ENCODE data around the gene GTF2H4. TPM values are rescaled to one million over a fixed set of nuclear protein-coding genes. Genes with fewer than 3 reads are reported as not detected.
"Not testable (repeated sequence)": the region's sequence is repeated elsewhere in the genome, so short reads cannot be mapped to it uniquely, and the experiment has no call there.

GTF2H4 gene
- total RNA-seq, 1 donor = 10.9 TPM

DNA sequence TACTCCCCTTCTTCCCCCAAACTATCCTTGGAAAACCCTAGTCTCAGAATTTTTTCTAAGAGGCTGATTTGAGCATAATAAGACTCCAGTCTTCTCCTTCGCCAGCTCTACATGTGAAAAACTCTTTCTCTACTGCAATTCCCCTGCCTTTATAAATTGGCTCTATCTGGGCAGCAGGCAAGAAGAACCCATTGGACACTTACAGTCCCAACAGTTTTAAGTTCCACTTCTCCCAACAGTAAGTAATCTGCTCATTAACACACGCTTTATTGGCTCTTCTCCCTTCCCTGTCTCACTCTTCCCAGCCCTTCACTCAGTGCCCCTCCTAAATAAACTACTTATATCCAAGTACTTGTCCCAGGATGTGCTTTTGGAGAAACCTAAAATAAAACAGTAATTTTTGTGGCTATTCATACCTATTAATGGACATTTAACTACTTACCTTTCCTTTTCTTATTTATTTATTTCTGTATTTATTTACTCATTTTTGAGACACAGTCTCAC lies 34.8 kb upstream of the GTF2H4 start:
- no peak overlapping the region for H3K4me3 ChIP-seq (ENCODE audit: insufficient read depth, low read length)
- TF ChIP-seq, protein P1, sequence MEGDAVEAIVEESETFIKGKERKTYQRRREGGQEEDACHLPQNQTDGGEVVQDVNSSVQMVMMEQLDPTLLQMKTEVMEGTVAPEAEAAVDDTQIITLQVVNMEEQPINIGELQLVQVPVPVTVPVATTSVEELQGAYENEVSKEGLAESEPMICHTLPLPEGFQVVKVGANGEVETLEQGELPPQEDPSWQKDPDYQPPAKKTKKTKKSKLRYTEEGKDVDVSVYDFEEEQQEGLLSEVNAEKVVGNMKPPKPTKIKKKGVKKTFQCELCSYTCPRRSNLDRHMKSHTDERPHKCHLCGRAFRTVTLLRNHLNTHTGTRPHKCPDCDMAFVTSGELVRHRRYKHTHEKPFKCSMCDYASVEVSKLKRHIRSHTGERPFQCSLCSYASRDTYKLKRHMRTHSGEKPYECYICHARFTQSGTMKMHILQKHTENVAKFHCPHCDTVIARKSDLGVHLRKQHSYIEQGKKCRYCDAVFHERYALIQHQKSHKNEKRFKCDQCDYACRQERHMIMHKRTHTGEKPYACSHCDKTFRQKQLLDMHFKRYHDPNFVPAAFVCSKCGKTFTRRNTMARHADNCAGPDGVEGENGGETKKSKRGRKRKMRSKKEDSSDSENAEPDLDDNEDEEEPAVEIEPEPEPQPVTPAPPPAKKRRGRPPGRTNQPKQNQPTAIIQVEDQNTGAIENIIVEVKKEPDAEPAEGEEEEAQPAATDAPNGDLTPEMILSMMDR (IDR thresholded peaks at IDR 0.05; ENCODE audit: extremely low read depth, low read depth, low read length) = no peak
- no peak for DNase-seq (ENCODE audit: insufficient read length, low spot score, missing footprints)
- peaks cover 18% of the 10 kb centered on the region for H3K4me1 ChIP-seq (ENCODE audit: insufficient read depth, low read length)
- H3K79me2 ChIP-seq (ENCODE audit: insufficient read depth, low read length) = no peaks in the 10 kb centered on the region
- H3K9me3 ChIP-seq (ENCODE audit: low read depth, low read length) = peaks cover 4% of the 10 kb centered on the region
- H3K27me3 ChIP-seq (ENCODE audit: insufficient read depth, low read length) = no peaks in the 10 kb centered on the region
- H3K36me3 ChIP-seq (ENCODE audit: insufficient read depth, low read length) = no peaks in the 10 kb centered on the region
- no peak overlapping the region for H3K27ac ChIP-seq (ENCODE audit: low read depth, low read length)
- no peak overlapping the region for H3K4me2 ChIP-seq (ENCODE audit: insufficient read depth, low read length)
- H4K20me1 ChIP-seq (ENCODE audit: insufficient read depth, low read length) = no peaks in the 10 kb centered on the region
- no peak overlapping the region for H2AFZ ChIP-seq (ENCODE audit: low read length)

DNA sequence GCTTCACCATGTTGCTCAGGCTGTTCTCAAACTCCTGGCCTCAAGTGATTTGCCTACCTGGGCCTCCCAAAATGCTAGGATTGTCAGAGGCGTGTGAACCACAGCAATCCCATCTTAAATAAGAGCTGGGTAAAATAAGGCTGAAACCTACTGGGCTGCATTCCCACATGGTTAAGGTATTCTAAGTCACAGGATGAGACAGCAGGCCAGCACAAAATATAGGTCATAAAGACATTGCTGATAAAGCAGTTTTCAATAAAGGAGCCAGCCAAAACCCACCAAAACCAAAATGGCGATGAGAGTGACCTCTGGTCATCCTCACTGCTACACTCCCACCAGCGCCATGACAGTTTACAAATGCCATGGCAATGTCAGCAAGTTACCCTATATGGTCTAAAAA lies 34.2 kb upstream of the GTF2H4 start:
- H3K4me3 ChIP-seq (ENCODE audit: insufficient read depth, low read length); H3K36me3 ChIP-seq (ENCODE audit: insufficient read depth, low read length); H3K9me3 ChIP-seq (ENCODE audit: low read depth, low read length); DNase-seq (ENCODE audit: insufficient read length, low spot score, missing footprints); H3K27ac ChIP-seq (ENCODE audit: low read depth, low read length); H2AFZ ChIP-seq (ENCODE audit: low read length); H3K4me2 ChIP-seq (ENCODE audit: insufficient read depth, low read length); H3K27me3 ChIP-seq (ENCODE audit: insufficient read depth, low read length); H3K79me2 ChIP-seq (ENCODE audit: insufficient read depth, low read length); H4K20me1 ChIP-seq (ENCODE audit: insufficient read depth, low read length): not testable (repeated sequence)
- peaks cover 18% of the 10 kb centered on the region for H3K4me1 ChIP-seq (ENCODE audit: insufficient read depth, low read length)

DNA sequence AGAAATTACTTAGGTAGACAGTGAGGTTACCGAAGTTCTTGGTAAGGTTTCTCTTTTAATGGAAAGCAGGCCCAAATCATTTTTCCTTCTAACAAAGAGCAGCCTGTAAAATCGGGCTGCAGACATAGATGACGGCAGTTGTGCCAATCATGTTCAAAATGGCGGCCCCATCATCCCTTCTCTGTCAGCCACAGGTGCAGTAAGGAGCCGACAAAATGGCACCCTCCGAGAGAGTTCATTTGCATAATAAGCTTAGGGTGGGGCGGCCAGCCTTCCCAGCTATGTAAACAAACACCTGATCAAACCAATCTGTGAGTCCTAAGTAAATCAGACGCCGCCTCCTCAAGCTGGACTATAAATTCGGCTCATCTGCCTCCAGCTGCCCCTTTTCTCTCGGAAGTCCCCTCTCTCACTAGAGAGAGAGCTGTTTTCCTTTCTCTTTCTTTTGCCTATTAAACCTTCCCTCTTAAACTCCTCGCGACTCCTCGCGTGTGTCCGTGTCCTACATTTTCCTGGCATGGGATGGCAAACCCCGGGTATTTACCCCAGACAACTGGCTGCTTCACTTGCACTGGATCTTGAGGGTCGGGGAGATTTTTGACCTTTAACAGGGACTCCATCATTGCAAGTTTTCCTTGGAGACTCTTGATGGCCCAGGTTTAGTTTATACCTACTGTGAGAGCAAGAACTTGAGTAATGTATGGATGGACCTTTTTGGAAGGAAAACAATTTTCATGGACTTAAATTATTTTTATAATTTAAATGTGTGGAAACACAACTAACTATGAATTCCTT lies 32.6 kb upstream of the GTF2H4 start:
- Histone ChIP-seq H3K4me2 (ENCODE audit: insufficient read depth, low read length) (no peak overlapping the region), H3K27me3 (ENCODE audit: insufficient read depth, low read length) (no peaks in the 10 kb centered on the region), H3K36me3 (ENCODE audit: insufficient read depth, low read length) (no peaks in the 10 kb centered on the region), H3K9me3 (ENCODE audit: low read depth, low read length) (no peaks in the 10 kb centered on the region), H3K27ac (ENCODE audit: low read depth, low read length) (peak overlapping the region; percentile 6), H4K20me1 (ENCODE audit: insufficient read depth, low read length) (no peaks in the 10 kb centered on the region), H3K4me3 (ENCODE audit: insufficient read depth, low read length) (no peak overlapping the region), H3K79me2 (ENCODE audit: insufficient read depth, low read length) (no peaks in the 10 kb centered on the region), H3K4me1 (ENCODE audit: insufficient read depth, low read length) (peaks cover 18% of the 10 kb centered on the region), H2AFZ (ENCODE audit: low read length) (peak overlapping the region; percentile 39)
- TF ChIP-seq, protein P1 (IDR thresholded peaks at IDR 0.05; ENCODE audit: extremely low read depth, low read depth, low read length) = no peak
- DNase-seq (ENCODE audit: insufficient read length, low spot score, missing footprints) = peak; percentile 10

DNA sequence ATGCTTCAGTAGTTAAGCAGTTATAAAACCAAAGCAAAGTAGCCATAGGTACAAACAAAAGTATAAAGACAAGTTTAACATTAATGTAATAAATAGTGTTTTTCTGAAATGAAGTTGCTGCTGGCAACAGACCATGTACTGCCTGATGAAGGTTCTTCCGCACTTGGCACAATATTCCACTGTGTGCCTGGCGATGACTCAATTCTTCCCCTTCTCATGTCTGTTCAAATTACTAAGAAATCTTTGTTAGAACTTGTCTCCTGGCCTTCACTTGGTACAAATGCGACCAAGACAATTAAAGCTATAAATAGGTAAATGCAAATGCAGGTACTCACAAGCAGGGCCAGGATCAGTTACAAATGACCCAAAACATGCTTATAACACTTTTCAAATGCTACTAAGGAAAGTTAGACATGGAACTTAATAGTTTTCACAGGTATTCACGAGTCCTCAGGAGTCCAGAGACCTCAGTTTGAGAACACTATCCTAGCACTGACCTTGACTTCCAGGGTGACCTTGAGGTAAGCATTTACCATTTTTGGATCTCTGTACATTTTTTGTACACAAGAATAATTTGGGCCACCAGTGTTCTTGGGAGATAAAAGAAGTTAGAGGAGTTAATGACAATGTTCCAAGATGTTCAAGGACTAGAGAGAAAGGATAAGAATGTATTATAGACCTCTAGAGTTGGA lies 31.8 kb upstream of the GTF2H4 start:
- H2AFZ ChIP-seq (ENCODE audit: low read length) = peak overlapping the region; percentile 19
- peaks cover 18% of the 10 kb centered on the region for H3K4me1 ChIP-seq (ENCODE audit: insufficient read depth, low read length)
- H3K4me2 ChIP-seq (ENCODE audit: insufficient read depth, low read length) = no peak overlapping the region
- TF ChIP-seq, protein P1 (IDR thresholded peaks at IDR 0.05; ENCODE audit: extremely low read depth, low read depth, low read length) = no peak
- peak; percentile 89 for DNase-seq (ENCODE audit: insufficient read length, low spot score, missing footprints)
- H4K20me1 ChIP-seq (ENCODE audit: insufficient read depth, low read length) = no peaks in the 10 kb centered on the region
- no peaks in the 10 kb centered on the region for H3K79me2 ChIP-seq (ENCODE audit: insufficient read depth, low read length)
- no peaks in the 10 kb centered on the region for H3K27me3 ChIP-seq (ENCODE audit: insufficient read depth, low read length)
- H3K27ac ChIP-seq (ENCODE audit: low read depth, low read length) = peak overlapping the region; percentile 6
- no peaks in the 10 kb centered on the region for H3K36me3 ChIP-seq (ENCODE audit: insufficient read depth, low read length)
- no peaks in the 10 kb centered on the region for H3K9me3 ChIP-seq (ENCODE audit: low read depth, low read length)
- H3K4me3 ChIP-seq (ENCODE audit: insufficient read depth, low read length) = no peak overlapping the region
